AG04449 (cell line): ENCODE data around the gene MORC1.
"Not testable (repeated sequence)": the region's sequence is repeated elsewhere in the genome, so short reads cannot be mapped to it uniquely, and the experiment has no call there.

Experiments used
- CTCF ChIA-PET: fragments of 350-600 bp; formaldehyde crosslinking; extraction: SDS; loops from one replicate; lab custom pipeline; 2021; ENCODE audit warnings: antibody characterized with exemption; lab: Yijun Ruan, JAX
- POLR2A ChIA-PET: fragments of 400-600, 350-600 bp; formaldehyde crosslinking; extraction: SDS; loops from one replicate; lab custom pipeline; 2020; ENCODE audit warnings: antibody characterized with exemption, inconsistent platforms; lab: Yijun Ruan, JAX
- DNase-seq: peaks from one replicate; pipeline ENCODE4 v3.0.0-alpha.2; 2010; ENCODE audit warnings: low read depth, low spot score
- H3K4me3 ChIP-seq: 2 replicates; pipeline ENCODE4 v1.5.1; 2011; ENCODE audit warnings: low read depth, mild to moderate bottlenecking, control low read depth, low read length
- CTCF ChIP-seq: IDR thresholded peaks from one replicate; pipeline ENCODE4 v1.5.1; 2011; ENCODE audit warnings: mild to moderate bottlenecking, moderate library complexity, low read length, control low read depth, inconsistent platforms; ENCODE audit not compliant: insufficient read depth; ENCODE audit errors: missing control alignments

Gene MORC1

DNA sequence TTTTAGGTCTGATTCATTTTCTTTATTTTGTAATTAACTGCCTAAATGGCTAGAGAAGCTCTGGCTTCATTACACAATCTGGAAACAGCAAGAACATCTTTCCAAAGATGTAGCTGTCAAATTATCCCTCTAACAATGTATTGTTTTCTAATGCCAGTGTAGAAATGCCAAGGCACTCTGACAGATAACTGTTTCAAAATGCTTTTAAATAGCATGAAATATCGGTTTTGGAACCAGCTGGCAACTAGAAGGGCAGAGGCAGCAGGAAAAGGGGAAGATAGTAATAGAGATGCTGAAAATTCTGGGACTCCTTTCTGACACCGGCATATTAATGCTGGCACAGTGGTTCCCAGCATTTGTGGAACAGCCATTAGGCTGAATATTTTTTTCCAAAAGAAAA is 26.1 kb downstream of the MORC1 start:
- ChIA-PET POLR2A (no interaction called here), CTCF (no interaction called here)
- no peak for DNase-seq
- TF ChIP-seq CTCF = no peak
- H3K4me3 ChIP-seq = no peak overlapping the region

- TF ChIP-seq CTCF = no peak
- no peak for DNase-seq
- ChIA-PET POLR2A (no interaction called here), CTCF (no interaction called here)
- no peak overlapping the region for H3K4me3 ChIP-seq
Measured at GRCh38 chr3:109089265-109089664, 28.7 kb downstream of the MORC1 start.

- DNase-seq = no peak
- no peak overlapping the region for H3K4me3 ChIP-seq
- CTCF ChIA-PET = interaction anchor here (0.6 to 2.2 kb wide), 6 partner anchors 24 to 593 kb away, joined by 3 to 13 read pairs (median 6); no protein-coding TSS in a partner anchor
- peak; percentile 27 for TF ChIP-seq CTCF
- POLR2A ChIA-PET = no interaction called here
Measured at GRCh38 chr3:109081746-109082510, 36.0 kb downstream of the MORC1 start.

- H3K4me3 ChIP-seq, POLR2A ChIA-PET, DNase-seq: not testable (repeated sequence)
- CTCF ChIA-PET = interaction anchor here (2.2 kb wide), 1 partner anchor 56 kb away, joined by 10 read pairs; no protein-coding TSS in a partner anchor
Measured at GRCh38 chr3:109080090-109080489, 37.8 kb downstream of the MORC1 start.

GRCh38 chr3:109073116-109073515 is 44.8 kb downstream of the MORC1 start:
- ChIA-PET CTCF (no interaction called here), POLR2A (no interaction called here)
- no peak for DNase-seq

GRCh38 chr3:109072194-109072593 is 45.7 kb downstream of the MORC1 start:
- POLR2A ChIA-PET = no interaction called here
- CTCF ChIA-PET = no interaction called here
- no peak for DNase-seq
- no peak for TF ChIP-seq CTCF
- no peak overlapping the region for H3K4me3 ChIP-seq

More at GRCh38 chr3:109073116-109073515, 44.8 kb downstream of the MORC1 start:
- H3K4me3 ChIP-seq = no peak overlapping the region
- TF ChIP-seq CTCF = no peak
